HEK293T (cell line): ENCODE measurements around the gene TFAP2B.

Experiments used
- CTCF ChIA-PET: fragments of 350-600 bp; formaldehyde crosslinking; extraction: SDS; loops from one replicate; lab custom pipeline; 2021; ENCODE audit warnings: antibody characterized with exemption, inconsistent platforms; lab: Yijun Ruan, JAX
- POLR2A ChIA-PET: fragments of 350-600 bp; formaldehyde crosslinking; extraction: SDS; loops from one replicate; lab custom pipeline; 2020; ENCODE audit warnings: antibody characterized with exemption, inconsistent platforms; lab: Yijun Ruan, JAX
- DNase-seq: peaks from one replicate; pipeline ENCODE4 v3.0.0; 2012; ENCODE audit warnings: mixed read lengths; ENCODE audit errors: extremely low spot score
- ARNT ChIP-seq: fragments of 450-650 bp; IDR thresholded peaks from 2 replicates; pipeline ENCODE4 v1.6.1; 2017; ENCODE audit warnings: mild to moderate bottlenecking
- BHLHE40 ChIP-seq: fragments of 450-650 bp; IDR thresholded peaks from 2 replicates; pipeline ENCODE4 v1.6.1; 2016; ENCODE audit warnings: mild to moderate bottlenecking, moderate library complexity, borderline replicate concordance
- CTBP1 ChIP-seq: fragments of 450-650 bp; IDR thresholded peaks from 2 replicates; pipeline ENCODE4 v1.6.1; 2016; ENCODE audit warnings: borderline replicate concordance
- ELF4 ChIP-seq: fragments of 450-650 bp; IDR thresholded peaks from 2 replicates; pipeline ENCODE4 v1.6.1; 2017; ENCODE audit warnings: antibody characterized with exemption
- FOXA1 ChIP-seq: fragments of 450-650 bp; IDR thresholded peaks from 2 replicates; pipeline ENCODE4 v1.6.1; 2016; ENCODE audit warnings: mild to moderate bottlenecking
- FOXK2 ChIP-seq: fragments of 450-650 bp; IDR thresholded peaks from 2 replicates; pipeline ENCODE4 v1.6.1; 2016; ENCODE audit warnings: mild to moderate bottlenecking
- FOXM1 ChIP-seq: fragments of 450-650 bp; IDR thresholded peaks from 2 replicates; pipeline ENCODE4 v1.6.1; 2017; ENCODE audit warnings: mild to moderate bottlenecking, borderline replicate concordance
- HDGF ChIP-seq: fragments of 450-650 bp; IDR thresholded peaks from 2 replicates; pipeline ENCODE4 v1.6.1; 2017; ENCODE audit warnings: antibody characterized with exemption, borderline replicate concordance
- L3MBTL2 ChIP-seq: fragments of 450-650 bp; conservative IDR thresholded peaks from 2 replicates; pipeline ENCODE4 v1.6.1; 2016; ENCODE audit warnings: mild to moderate bottlenecking
- LEF1 ChIP-seq: fragments of 450-650 bp; IDR thresholded peaks from 2 replicates; pipeline ENCODE4 v1.6.1; 2017; ENCODE audit warnings: mild to moderate bottlenecking, borderline replicate concordance
- NFRKB ChIP-seq: fragments of 450-650 bp; IDR thresholded peaks from 2 replicates; pipeline ENCODE4 v1.6.1; 2016; ENCODE audit warnings: mild to moderate bottlenecking, moderate library complexity
- PKNOX1 ChIP-seq: fragments of 450-650 bp; IDR thresholded peaks from 2 replicates; pipeline ENCODE4 v1.6.1; 2016
- SP1 ChIP-seq: fragments of 450-650 bp; IDR thresholded peaks from 2 replicates; pipeline ENCODE4 v1.6.1; 2017
- SUZ12 ChIP-seq: fragments of 450-650 bp; IDR thresholded peaks from 2 replicates; pipeline ENCODE4 v1.6.1; 2016; ENCODE audit warnings: mild to moderate bottlenecking
- TARDBP ChIP-seq: fragments of 450-650 bp; IDR thresholded peaks from 2 replicates; pipeline ENCODE4 v1.6.1; 2016
- ZNF384 ChIP-seq: fragments of 450-650 bp; IDR thresholded peaks from 2 replicates; pipeline ENCODE4 v1.6.1; 2016

The TFAP2B gene

GRCh38 chr6:50829898-50830444, 11.3 kb downstream of the TFAP2B start:
- no peak for DNase-seq
- POLR2A ChIA-PET, result no interaction called here
- no peak for TF ChIP-seq TARDBP
- CTCF ChIA-PET, result no interaction called here

GRCh38 chr6:50831186-50831585, 12.5 kb downstream of the TFAP2B start:
- no peak for DNase-seq
- ChIA-PET POLR2A (no interaction called here), CTCF (no interaction called here)
- TF ChIP-seq LEF1, result no peak
- TF ChIP-seq ZNF384, result no peak
- TF ChIP-seq L3MBTL2, result no peak

- no peak for DNase-seq
- ChIA-PET CTCF (no interaction called here), POLR2A (no interaction called here)
- TF ChIP-seq FOXK2 (no peak), FOXM1 (no peak), NFRKB (no peak), FOXA1 (no peak)
These were observed 14.2 kb downstream of the TFAP2B start for GRCh38 chr6:50832912-50833311.

- no peak for DNase-seq
- TF ChIP-seq FOXA1, result no peak
- no peak for TF ChIP-seq ARNT
- no peak for TF ChIP-seq ZNF384
- no peak for TF ChIP-seq FOXK2
- no peak for TF ChIP-seq NFRKB
- no peak for TF ChIP-seq ELF4
- TF ChIP-seq L3MBTL2, result no peak
- ChIA-PET POLR2A (no interaction called here), CTCF (no interaction called here)
These were observed 16.3 kb downstream of the TFAP2B start for GRCh38 chr6:50834929-50835410.

GRCh38 chr6:50836231-50836630, 17.6 kb downstream of the TFAP2B start:
- ChIA-PET CTCF (no interaction called here), POLR2A (no interaction called here)
- TF ChIP-seq LEF1 (no peak), ZNF384 (no peak), TARDBP (no peak), BHLHE40 (no peak), FOXK2 (no peak)
- DNase-seq, result no peak

GRCh38 chr6:50837589-50838445, 19.1 kb downstream of the TFAP2B start:
- TF ChIP-seq L3MBTL2 (no peak), ARNT (no peak), HDGF (no peak), FOXK2 (no peak), SUZ12 (no peak), LEF1 (no peak), FOXA1 (no peak), BHLHE40 (no peak), SP1 (no peak), ELF4 (no peak), CTBP1 (no peak), PKNOX1 (no peak), ZNF384 (no peak), NFRKB (no peak), TARDBP (no peak), FOXM1 (no peak)
- POLR2A ChIA-PET, result no interaction called here
- CTCF ChIA-PET, result no interaction called here
- no peak for DNase-seq

- TF ChIP-seq CTBP1, result no peak
- TF ChIP-seq FOXA1, result no peak
- TF ChIP-seq FOXK2, result no peak
- no peak for TF ChIP-seq PKNOX1
- TF ChIP-seq ZNF384, result no peak
- no peak for TF ChIP-seq HDGF
- no peak for TF ChIP-seq LEF1
- no peak for TF ChIP-seq ELF4
- ChIA-PET CTCF (interaction anchor here (0.6 kb wide), 1 partner anchor 1394 kb away, joined by 3 read pairs; no protein-coding TSS in a partner anchor), POLR2A (interaction anchor here (0.6 kb wide), 1 partner anchor 18 kb away, joined by 3 read pairs; no protein-coding TSS in a partner anchor)
- no peak for DNase-seq
These were observed 21.6 kb downstream of the TFAP2B start for GRCh38 chr6:50840112-50840810.
